A549 (cell line): ENCODE data around the gene ARL8B. TPM values are rescaled to one million over a fixed set of nuclear protein-coding genes. Genes with fewer than 3 reads are reported as not detected.

ENCODE experiments used
- ATAC-seq, 2 experiments: fragments of 200-7000 bp in 1 of 2; fragments of >200 bp in 1 of 2; cut with Nextera tagmentation in 1 of 2; cut with Tn5 transposase in 1 of 2; 3 replicates each; pipeline versions ENCODE4 v1.8.0 to v1.9.1; 2018 to 2020; ENCODE audit warnings: mild to moderate bottlenecking in 1 of 2, moderate library complexity in 1 of 2
- CTCF ChIA-PET: fragments of 300-600 bp; sonication (Branson Sonifier 250); formaldehyde crosslinking; extraction: SDS; loops from one replicate; lab custom pipeline; 2021; ENCODE audit warnings: antibody characterized with exemption, inconsistent platforms; lab: Yijun Ruan, JAX
- POLR2A ChIA-PET: fragments of 350-600 bp; formaldehyde crosslinking; extraction: SDS; loops from one replicate; lab custom pipeline; 2021; ENCODE audit warnings: antibody characterized with exemption, inconsistent platforms; lab: Yijun Ruan, JAX
- DNase-seq, 2 experiments: peaks; one replicate each; pipeline versions ENCODE4 v3.0.0 to v3.0.0-alpha.2; 2011 to 2016; ENCODE audit warnings: low read depth in 1 of 2, low spot score in 1 of 2
- FAIRE-seq: peaks from 2 replicates; lab custom pipeline; 2011; peaks lifted over from hg19 to GRCh38; lab: Jason Lieb, UNC
- H3K27ac ChIP-seq, 2 experiments: fragments of >200 bp; sonication (Bioruptor Twin); formaldehyde crosslinking; 3 replicates each; pipeline ENCODE4 v1.5.1; 2016 to 2017
- H3K4me1 ChIP-seq: fragments of >200 bp; sonication (Bioruptor Twin); formaldehyde crosslinking; 3 replicates; pipeline ENCODE4 v1.6.1; 2016
- H3K4me2 ChIP-seq: fragments of >200 bp; sonication (Bioruptor Twin); formaldehyde crosslinking; 3 replicates; pipeline ENCODE4 v1.6.1; 2016
- H3K4me3 ChIP-seq: fragments of >200 bp; sonication (Bioruptor Twin); formaldehyde crosslinking; 3 replicates; pipeline ENCODE4 v1.5.1; 2016
- H3K9me3 ChIP-seq: fragments of >200 bp; sonication (Bioruptor Twin); formaldehyde crosslinking; 3 replicates; pipeline ENCODE4 v1.6.1; 2016
- BCL3 ChIP-seq: fragments of >200 bp; sonication (Bioruptor Twin); formaldehyde crosslinking; IDR thresholded peaks from 3 replicates; pipeline ENCODE4 v1.6.1; 2016
- BHLHE40 ChIP-seq: IDR thresholded peaks from 2 replicates; pipeline ENCODE4 v1.6.1; 2012; ENCODE audit warnings: low read depth, low read length, inconsistent platforms
- CBX2 ChIP-seq: fragments of 200-600 bp; sonication (generic); IDR thresholded peaks from 2 replicates; pipeline ENCODE4 v1.6.1; 2016; ENCODE audit warnings: low read depth, mild to moderate bottlenecking, borderline replicate concordance
- CBX8 ChIP-seq: fragments of 200-600 bp; sonication (generic); IDR thresholded peaks from 2 replicates; pipeline ENCODE4 v1.6.1; 2016
- CHD2 ChIP-seq: fragments of 150-350 bp; IDR thresholded peaks from 2 replicates; pipeline ENCODE4 v1.6.1; 2014; ENCODE audit warnings: low read length; ENCODE audit not compliant: partially characterized antibody
- CHD4 ChIP-seq: fragments of 200-600 bp; sonication (generic); IDR thresholded peaks from 2 replicates; pipeline ENCODE4 v1.6.1; 2016; ENCODE audit warnings: antibody characterized with exemption, mild to moderate bottlenecking, borderline replicate concordance
- EHMT2 ChIP-seq: fragments of 200-600 bp; sonication (generic); IDR thresholded peaks from 2 replicates; pipeline ENCODE4 v1.6.1; 2016; ENCODE audit warnings: antibody characterized with exemption, low read depth, mild to moderate bottlenecking, moderate library complexity
- GATA3 ChIP-seq: IDR thresholded peaks from 2 replicates; pipeline ENCODE4 v1.6.1; 2012; ENCODE audit warnings: borderline replicate concordance
- HDAC2 ChIP-seq: fragments of 200-600 bp; sonication (generic); IDR thresholded peaks from 2 replicates; pipeline ENCODE4 v1.6.1; 2016
- HEYL ChIP-seq: fragments of 250-450 bp; sonication (Bioruptor Pico); IDR thresholded peaks from 2 replicates; pipeline ENCODE4 v1.8.0; 2021; ENCODE audit warnings: mild to moderate bottlenecking, moderate library complexity
- HMGXB4 ChIP-seq: fragments of 250-450 bp; sonication (Bioruptor Pico); IDR thresholded peaks from 2 replicates; pipeline ENCODE4 v1.5.0; 2021; ENCODE audit warnings: mild to moderate bottlenecking, moderate library complexity, borderline replicate concordance
- HOXB13 ChIP-seq: fragments of 250-450 bp; sonication (Bioruptor Pico); IDR thresholded peaks from 2 replicates; pipeline ENCODE4 v1.5.0; 2020; ENCODE audit warnings: low read depth, mild to moderate bottlenecking, moderate library complexity
- JUN ChIP-seq, 2 experiments: fragments of >200 bp; sonication (Bioruptor Twin); formaldehyde crosslinking; IDR thresholded peaks; 2 replicates in 1 of 2; 3 replicates in 1 of 2; pipeline ENCODE4 v1.6.1; 2016 to 2017
- MAFK ChIP-seq: fragments of 450-650 bp; IDR thresholded peaks from 2 replicates; pipeline ENCODE4 v1.6.1; 2014; ENCODE audit not compliant: partially characterized antibody
- MYC ChIP-seq: IDR thresholded peaks from 2 replicates; pipeline ENCODE4 v1.6.1; 2012; ENCODE audit warnings: mild to moderate bottlenecking, inconsistent platforms, low read length, improper control_type of control experiment, borderline replicate concordance
- SMC3 ChIP-seq: fragments of >200 bp; sonication (Bioruptor Twin); formaldehyde crosslinking; IDR thresholded peaks from 3 replicates; pipeline ENCODE4 v1.6.1; 2018; ENCODE audit warnings: inconsistent platforms
- USF2 ChIP-seq: fragments of 450-650 bp; IDR thresholded peaks from 2 replicates; pipeline ENCODE4 v1.6.1; 2014; ENCODE audit warnings: antibody characterized with exemption
- ZC3H11A ChIP-seq: fragments of 450-650 bp; IDR thresholded peaks from 2 replicates; pipeline ENCODE4 v1.6.1; 2014; ENCODE audit warnings: antibody characterized with exemption, mild to moderate bottlenecking
- ZNF302 ChIP-seq: fragments of 250-450 bp; sonication (Bioruptor Pico); IDR thresholded peaks from 2 replicates; pipeline ENCODE4 v1.9.0; 2021; ENCODE audit warnings: inconsistent platforms, mild to moderate bottlenecking, moderate library complexity
- ZSCAN20 ChIP-seq: fragments of 250-450 bp; sonication (Bioruptor Pico); IDR thresholded peaks from 2 replicates; pipeline ENCODE4 v1.8.0; 2022; ENCODE audit warnings: mild to moderate bottlenecking, moderate library complexity
- WGBS: methylation state at CpG from one replicate; pipeline ENCODE4 v1.1.6; 2017; ENCODE audit errors: missing lambda C conversion rate; 5-methylcytosine and 5-hydroxymethylcytosine counted together
- polyA plus RNA-seq, 4 experiments: library from polyadenylated mRNA; depleted of rRNA in 3 of 4; stranded (reverse); fragments of >200 nt; fragmentation: RNase III in 1 of 4; extraction: RNeasy Plus Mini Kit Qiagen cat#74134 plus additional on column Dnase treatment in 1 of 4; gene quantifications; 2 replicates in 3 of 4; 3 replicates in 1 of 4; pipeline ENCODE4 v1.2.3, GENCODE V29; 2011 to 2017
- TF ChIP-seq, protein P1 (sequence below): fragments of >200 bp; sonication (Bioruptor Twin); formaldehyde crosslinking; IDR thresholded peaks from 2 replicates; pipeline ENCODE4 v1.6.1; 2016

The ARL8B gene
- polyA plus RNA-seq, 2 of the 4 experiments (the other 2 are of a cell fraction) = 51.2 to 51.7 TPM

- Histone ChIP-seq H3K9me3 (no peaks in the 10 kb centered on the region), H3K4me2 (no peak overlapping the region), H3K4me1 (peaks cover 40% of the 10 kb centered on the region), H3K4me3 (no peak overlapping the region), H3K27ac (no peak overlapping the region)
- WGBS = 92% methylated on average over 5 of the region's 5 CpGs
- TF ChIP-seq, protein P1, sequence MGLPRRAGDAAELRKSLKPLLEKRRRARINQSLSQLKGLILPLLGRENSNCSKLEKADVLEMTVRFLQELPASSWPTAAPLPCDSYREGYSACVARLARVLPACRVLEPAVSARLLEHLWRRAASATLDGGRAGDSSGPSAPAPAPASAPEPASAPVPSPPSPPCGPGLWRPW = no peak
- TF ChIP-seq ZSCAN20 (CRISPR knock-in tag) = no peak
- no peak for TF ChIP-seq HDAC2
- TF ChIP-seq MAFK = no peak
- no peak for TF ChIP-seq BCL3
- no peak for TF ChIP-seq GATA3
- TF ChIP-seq ZC3H11A = no peak
- TF ChIP-seq ZNF302 (CRISPR knock-in tag) = no peak
- TF ChIP-seq CBX2 = no peak
- no peak for TF ChIP-seq USF2
- TF ChIP-seq EHMT2 = no peak
- TF ChIP-seq CBX8 = no peak
- TF ChIP-seq MYC = no peak
- no peak for TF ChIP-seq HMGXB4
- no peak for TF ChIP-seq CHD4
- no peak for TF ChIP-seq HOXB13 (CRISPR knock-in tag)
- TF ChIP-seq JUN (IDR thresholded peaks at IDR 0.05) = no peak
- TF ChIP-seq SMC3 = no peak
- DNase-seq (no peak), ATAC-seq (no peak), FAIRE-seq (no peak)
- ChIA-PET POLR2A (interaction anchor here (0.6 kb wide), 1 partner anchor 526 kb away, joined by 3 read pairs; no protein-coding TSS in a partner anchor), CTCF (no interaction called here)
Measured at GRCh38 chr3:5198986-5199731, 77.1 kb downstream of the ARL8B start.

DNA sequence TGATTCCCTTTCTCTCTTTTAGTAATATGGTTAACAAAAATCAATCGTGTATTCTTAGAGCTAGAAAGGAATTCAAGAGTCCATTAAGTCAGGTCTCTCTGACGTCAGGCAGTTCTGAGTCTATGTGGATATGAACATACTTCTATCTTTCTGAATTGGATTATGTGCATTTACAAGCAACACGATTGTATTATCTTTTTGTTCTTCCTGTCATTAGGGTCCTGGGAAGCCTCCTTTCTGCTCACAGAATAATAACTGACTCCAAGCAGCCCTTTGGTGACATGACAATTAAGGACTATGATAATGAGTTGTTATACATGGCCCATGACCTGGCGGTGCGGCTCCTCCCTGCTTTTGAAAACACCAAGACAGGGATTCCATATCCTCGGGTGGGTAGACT is 79.4 kb downstream of the ARL8B start:
- no peak for ATAC-seq
- DNase-seq = no peak
- FAIRE-seq = no peak
- Histone ChIP-seq H3K27ac (no peak overlapping the region), H3K4me2 (no peak overlapping the region), H3K4me1 (peaks cover 16% of the 10 kb centered on the region), H3K9me3 (no peaks in the 10 kb centered on the region), H3K4me3 (no peak overlapping the region)
- 86% methylated on average over 6 of the region's 6 CpGs for WGBS
- TF ChIP-seq CBX2 (no peak), BHLHE40 (no peak), ZSCAN20 (CRISPR knock-in tag) (no peak), HDAC2 (no peak), HEYL (CRISPR knock-in tag) (no peak), CHD2 (no peak)
- CTCF ChIA-PET = interaction anchor here (2.0 kb wide), 1 partner anchor 7 kb away, joined by 5 read pairs; no protein-coding TSS in a partner anchor
- POLR2A ChIA-PET = no interaction called here
